Liver (tissue), 9 donors: ENCODE data around the gene FLNC. TPM values are rescaled to one million over a fixed set of nuclear protein-coding genes. Genes with fewer than 3 reads are reported as not detected.

Source experiments
- DNase-seq: peaks from one replicate; pipeline ENCODE4 v3.0.0-alpha.2; 2017; ENCODE audit warnings: low spot score
- H3K27ac ChIP-seq, 2 donors: one replicate each; pipeline ENCODE4 v1.7.0; 2013; ENCODE audit warnings: inconsistent platforms in 2 of 2, low read length in 2 of 2, control low read depth in 1 of 2, low read depth in 1 of 2, mild to moderate bottlenecking in 1 of 2
- H3K27me3 ChIP-seq, 4 donors: one replicate each; pipeline versions ENCODE4 v1.6.1 to v1.7.0; 2013; ENCODE audit warnings: low read length in 3 of 4, inconsistent platforms in 1 of 4, mild to moderate bottlenecking in 1 of 4, moderate library complexity in 1 of 4; ENCODE audit not compliant: control insufficient read depth in 4 of 4, insufficient read depth in 4 of 4
- H3K36me3 ChIP-seq, 4 donors: one replicate each; pipeline versions ENCODE4 v1.6.1 to v1.7.0; 2013; ENCODE audit warnings: low read length in 3 of 4, mild to moderate bottlenecking in 3 of 4, low read depth in 1 of 4, moderate library complexity in 1 of 4; ENCODE audit not compliant: control insufficient read depth in 4 of 4, insufficient read depth in 3 of 4
- H3K4me1 ChIP-seq, 4 donors: one replicate each; pipeline versions ENCODE4 v1.6.1 to v1.7.0; 2013; ENCODE audit warnings: low read length in 3 of 4, mild to moderate bottlenecking in 3 of 4, moderate library complexity in 1 of 4; ENCODE audit not compliant: control insufficient read depth in 4 of 4, insufficient read depth in 4 of 4
- H3K4me3 ChIP-seq, 3 donors: one replicate each; pipeline versions ENCODE4 v1.6.1 to v1.7.0; 2013; ENCODE audit warnings: low read length in 3 of 3, control low read depth in 1 of 3, low read depth in 1 of 3, mild to moderate bottlenecking in 1 of 3
- H3K9ac ChIP-seq, 2 donors: one replicate each; pipeline ENCODE4 v1.7.0; 2013; ENCODE audit warnings: low read length in 2 of 2, mild to moderate bottlenecking in 2 of 2, moderate library complexity in 2 of 2, control low read depth in 1 of 2, low read depth in 1 of 2
- H3K9me3 ChIP-seq, 4 donors: one replicate each; pipeline versions ENCODE4 v1.6.1 to v1.7.0; 2013; ENCODE audit warnings: low read length in 3 of 4; ENCODE audit not compliant: control insufficient read depth in 4 of 4
- CTCF ChIP-seq: fragments of 150-350 bp; IDR thresholded peaks from 2 replicates; pipeline ENCODE4 v1.5.1; 2017; ENCODE audit warnings: improper control_type of control experiment, low read depth, low read length; ENCODE audit not compliant: missing input control
- EGR1 ChIP-seq, 2 donors: IDR thresholded peaks; 2 replicates each; pipeline ENCODE4 v1.6.1; 2016 to 2018; ENCODE audit warnings: antibody characterized with exemption in 2 of 2, low read depth in 2 of 2
- FOXA1 ChIP-seq: IDR thresholded peaks from 2 replicates; pipeline ENCODE4 v1.6.1; 2016; ENCODE audit warnings: antibody characterized with exemption
- FOXA2 ChIP-seq: IDR thresholded peaks from 2 replicates; pipeline ENCODE4 v1.6.1; 2016; ENCODE audit warnings: antibody characterized with exemption
- GABPA ChIP-seq, 2 donors: IDR thresholded peaks in 1 of 2; conservative IDR thresholded peaks in 1 of 2; 2 replicates each; pipeline ENCODE4 v1.6.1; 2016; ENCODE audit warnings: antibody characterized with exemption in 2 of 2, mild to moderate bottlenecking in 1 of 2, moderate library complexity in 1 of 2
- HNF4A ChIP-seq, 2 donors: conservative IDR thresholded peaks; 2 replicates each; pipeline ENCODE4 v1.6.1; 2016; ENCODE audit warnings: antibody characterized with exemption in 2 of 2, mild to moderate bottlenecking in 2 of 2
- HNF4G ChIP-seq: IDR thresholded peaks from 2 replicates; pipeline ENCODE4 v1.6.1; 2016; ENCODE audit warnings: antibody characterized with exemption
- JUND ChIP-seq, 2 donors: IDR thresholded peaks; 2 replicates each; pipeline ENCODE4 v1.6.1; 2016; ENCODE audit warnings: antibody characterized with exemption in 2 of 2
- NR2F2 ChIP-seq: IDR thresholded peaks from 2 replicates; pipeline ENCODE4 v1.6.1; 2016; ENCODE audit warnings: antibody characterized with exemption
- REST ChIP-seq: IDR thresholded peaks from 2 replicates; pipeline ENCODE4 v1.6.1; 2016; ENCODE audit warnings: antibody characterized with exemption, mild to moderate bottlenecking
- SP1 ChIP-seq: IDR thresholded peaks from 2 replicates; pipeline ENCODE4 v1.6.1; 2018; ENCODE audit warnings: antibody characterized with exemption, mild to moderate bottlenecking
- TAF1 ChIP-seq: conservative IDR thresholded peaks from 2 replicates; pipeline ENCODE4 v1.6.1; 2016; ENCODE audit warnings: antibody characterized with exemption, mild to moderate bottlenecking
- WGBS: extraction: QIAGEN DNeasy Blood & Tissue Kit; methylation state at CpG from one replicate; pipeline ENCODE4 v1.1.7; 2013; 5-methylcytosine and 5-hydroxymethylcytosine counted together
- polyA plus RNA-seq, 2 donors: library from polyadenylated mRNA; stranded (reverse) in 1 of 2; unstranded in 1 of 2; fragments of 200-250 nt in 1 of 2; fragments of >200 nt in 1 of 2; fragmentation: Nextera tagmentation in 1 of 2; extraction: Ambion mirVana in 1 of 2; gene quantifications; one replicate each; pipeline versions ENCODE4 v1.2.1 to v1.2.3, GENCODE V29; 2013 to 2015
- total RNA-seq, 2 donors: library from RNA; depleted of rRNA; stranded (reverse); fragments of >200 nt; gene quantifications; one replicate each; pipeline ENCODE4 v1.2.3, GENCODE V29; 2014
- TF ChIP-seq, protein P1 (sequence below): IDR thresholded peaks from 2 replicates; pipeline ENCODE4 v1.6.1; 2016; ENCODE audit warnings: antibody characterized with exemption
- TF ChIP-seq, protein P2 (sequence below): IDR thresholded peaks from 2 replicates; pipeline ENCODE4 v1.6.1; 2016; ENCODE audit warnings: antibody characterized with exemption
- TF ChIP-seq, protein P3 (sequence below): IDR thresholded peaks from 2 replicates; pipeline ENCODE4 v1.6.1; 2016; ENCODE audit warnings: antibody characterized with exemption
- donor health status: healthy.
- donor health status: healthy.
- donor health status: healthy.
- donor health status: healthy.
- donor health status: healthy.

The FLNC gene
- total and polyA plus RNA-seq, 4 donors: 0.03 to 2.3 (median 0.53) TPM

DNA sequence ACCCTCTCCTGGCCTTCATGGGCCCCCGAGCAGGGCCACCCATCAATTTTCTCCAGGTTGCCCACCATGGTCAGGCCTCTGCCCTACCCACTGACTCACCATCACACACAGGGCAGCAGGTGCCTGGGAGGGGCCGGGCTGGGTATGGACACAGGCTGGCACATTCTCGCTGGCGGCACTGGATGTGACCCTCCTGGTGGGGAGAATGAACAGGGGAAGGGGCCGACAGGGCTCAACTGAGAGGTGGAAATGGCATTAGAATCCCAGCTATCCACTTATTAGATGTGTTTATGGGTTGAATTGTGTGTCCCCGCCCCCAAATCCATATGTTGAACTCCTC, 63.9 kb downstream of the FLNC start:
- Histone ChIP-seq H3K27ac (no peak overlapping the region), H3K9ac (no peak overlapping the region), H3K4me1 (peaks cover 0 to 5% (median 3%) of the 10 kb centered on the region in 4 donors), H3K36me3 (no peaks in the 10 kb centered on the region), H3K9me3 (no peaks in the 10 kb centered on the region), H3K27me3 (no peaks in the 10 kb centered on the region), H3K4me3 (no peak overlapping the region)
- 96% methylated on average over 6 of the region's 6 CpGs for WGBS
- no peak for DNase-seq
- TF ChIP-seq, protein P1, sequence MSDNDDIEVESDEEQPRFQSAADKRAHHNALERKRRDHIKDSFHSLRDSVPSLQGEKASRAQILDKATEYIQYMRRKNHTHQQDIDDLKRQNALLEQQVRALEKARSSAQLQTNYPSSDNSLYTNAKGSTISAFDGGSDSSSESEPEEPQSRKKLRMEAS: no peak
- TF ChIP-seq, protein P2, sequence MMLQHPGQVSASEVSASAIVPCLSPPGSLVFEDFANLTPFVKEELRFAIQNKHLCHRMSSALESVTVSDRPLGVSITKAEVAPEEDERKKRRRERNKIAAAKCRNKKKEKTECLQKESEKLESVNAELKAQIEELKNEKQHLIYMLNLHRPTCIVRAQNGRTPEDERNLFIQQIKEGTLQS: no peak
- TF ChIP-seq CTCF (no peak), REST (no peak), NR2F2 (no peak), HNF4A (conservative IDR thresholded peaks at IDR 0.05) (no peak)

DNA sequence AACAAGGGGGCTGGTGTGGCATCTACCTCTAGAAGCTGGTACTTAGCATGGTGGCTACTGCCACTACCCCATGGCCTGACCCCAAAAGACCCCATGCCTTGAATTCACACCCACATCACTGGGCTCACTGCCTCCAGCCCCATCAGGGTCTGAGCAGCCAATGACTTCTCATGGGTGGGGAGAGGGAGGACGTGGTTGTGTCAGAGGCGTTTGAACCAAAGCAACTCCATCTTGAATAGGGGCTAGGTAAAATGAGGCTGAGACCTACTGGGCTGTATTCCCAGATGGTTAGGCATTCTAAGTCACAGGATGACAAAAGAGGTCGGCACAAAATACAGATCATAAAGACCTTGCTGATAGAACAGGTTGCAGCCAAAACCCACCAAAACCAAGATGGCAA, 65.1 kb downstream of the FLNC start:
- peaks cover 2 to 13% (median 9%) of the 10 kb centered on the region in 4 donors for H3K4me1 ChIP-seq
- H3K27me3 ChIP-seq: no peaks in the 10 kb centered on the region
- 94% methylated on average over 3 of the region's 3 CpGs for WGBS
- no peak overlapping the region for H3K27ac ChIP-seq
- DNase-seq: no peak
- TF ChIP-seq TAF1 (no peak), CTCF (no peak), FOXA1 (no peak), FOXA2 (no peak), HNF4A (conservative IDR thresholded peaks at IDR 0.05) (no peak), GABPA (IDR thresholded peaks at IDR 0.05 in 1 of 2, conservative IDR thresholded peaks at IDR 0.05 in 1 of 2) (no peak), EGR1 (IDR thresholded peaks at IDR 0.05; ENCODE audit: low read depth in 2 of 2) (no peak), JUND (IDR thresholded peaks at IDR 0.05) (no peak), HNF4G (no peak), SP1 (no peak), REST (no peak)
- TF ChIP-seq, protein P3, sequence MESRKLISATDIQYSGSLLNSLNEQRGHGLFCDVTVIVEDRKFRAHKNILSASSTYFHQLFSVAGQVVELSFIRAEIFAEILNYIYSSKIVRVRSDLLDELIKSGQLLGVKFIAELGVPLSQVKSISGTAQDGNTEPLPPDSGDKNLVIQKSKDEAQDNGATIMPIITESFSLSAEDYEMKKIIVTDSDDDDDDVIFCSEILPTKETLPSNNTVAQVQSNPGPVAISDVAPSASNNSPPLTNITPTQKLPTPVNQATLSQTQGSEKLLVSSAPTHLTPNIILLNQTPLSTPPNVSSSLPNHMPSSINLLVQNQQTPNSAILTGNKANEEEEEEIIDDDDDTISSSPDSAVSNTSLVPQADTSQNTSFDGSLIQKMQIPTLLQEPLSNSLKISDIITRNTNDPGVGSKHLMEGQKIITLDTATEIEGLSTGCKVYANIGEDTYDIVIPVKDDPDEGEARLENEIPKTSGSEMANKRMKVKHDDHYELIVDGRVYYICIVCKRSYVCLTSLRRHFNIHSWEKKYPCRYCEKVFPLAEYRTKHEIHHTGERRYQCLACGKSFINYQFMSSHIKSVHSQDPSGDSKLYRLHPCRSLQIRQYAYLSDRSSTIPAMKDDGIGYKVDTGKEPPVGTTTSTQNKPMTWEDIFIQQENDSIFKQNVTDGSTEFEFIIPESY: no peak
- no peaks in the 10 kb centered on the region for H3K36me3 ChIP-seq
- no peaks in the 10 kb centered on the region for H3K9me3 ChIP-seq
- H3K4me3 ChIP-seq: no peak overlapping the region
- H3K9ac ChIP-seq: no peak overlapping the region
